GM12878 (cell line): ENCODE measurements around the gene BRINP2.

Source experiments
- CTCF ChIP-seq, 3 experiments: IDR thresholded peaks in 2 of 3; conservative IDR thresholded peaks in 1 of 3; 2 replicates each; pipeline ENCODE4 v1.5.1; 2011; ENCODE audit warnings: low read depth in 3 of 3, low read length in 3 of 3, mild to moderate bottlenecking in 3 of 3, control low read depth in 2 of 3, moderate library complexity in 2 of 3, inconsistent platforms in 1 of 3, mixed read lengths in 1 of 3; ENCODE audit not compliant: control insufficient read depth in 2 of 3, insufficient read depth in 1 of 3; ENCODE audit errors: extremely low read depth in 1 of 3
- FOS ChIP-seq: IDR thresholded peaks from 3 replicates; pipeline ENCODE4 v1.6.1; 2011; ENCODE audit warnings: borderline replicate concordance; ENCODE audit not compliant: insufficient read length; ENCODE audit errors: extremely low read depth
- MXI1 ChIP-seq: fragments of 150-350 bp; IDR thresholded peaks from 2 replicates; pipeline ENCODE4 v1.6.1; 2011; ENCODE audit warnings: low read depth, mild to moderate bottlenecking, inconsistent platforms, low read length, improper control_type of control experiment
- SPI1 ChIP-seq: IDR thresholded peaks from 2 replicates; pipeline ENCODE4 v1.6.1; 2011; ENCODE audit warnings: low read depth, mild to moderate bottlenecking, low read length, moderate library complexity, borderline replicate concordance; ENCODE audit not compliant: insufficient read depth
- ZNF274 ChIP-seq: IDR thresholded peaks from one replicate; pipeline ENCODE4 v1.8.0; 2011; ENCODE audit not compliant: insufficient read length, insufficient read depth
- ZNF384 ChIP-seq: IDR thresholded peaks from 2 replicates; pipeline ENCODE4 v1.6.1; 2012; ENCODE audit warnings: low read depth, mild to moderate bottlenecking, low read length, improper control_type of control experiment, borderline replicate concordance
- ZSCAN29 ChIP-seq: fragments of 450-650 bp; IDR thresholded peaks from 2 replicates; pipeline ENCODE4 v1.6.1; 2017; ENCODE audit warnings: mild to moderate bottlenecking, moderate library complexity
- ZZZ3 ChIP-seq: IDR thresholded peaks from 2 replicates; pipeline ENCODE4 v1.6.1; 2011; ENCODE audit warnings: low read depth; ENCODE audit not compliant: control insufficient read depth, insufficient read length

- TF ChIP-seq CTCF (IDR thresholded peaks at IDR 0.05 in 2 of 3, conservative IDR thresholded peaks at IDR 0.05 in 1 of 3; ENCODE audit: control insufficient read depth in 2 of 3, extremely low read depth in 1 of 3, insufficient read depth in 1 of 3, low read depth in 3 of 3, low read length in 3 of 3) (no peak), MXI1 (no peak), ZNF384 (no peak), ZSCAN29 (no peak), ZZZ3 (no peak), FOS (no peak), SPI1 (no peak), ZNF274 (no peak)
Measured at GRCh38 chr1:177164380-177165068, 6.2 kb upstream of the BRINP2 start, which contains the start of gene ASTN1.
